Activated naive CD8-positive, alpha-beta T cell treated with anti-CD3 and anti-CD28 coated beads, Interleukin-2, amount 50 U/mL, for 16 hours (primary cell): Measurements from ENCODE around the gene GREM1.

Experiments
- DNase-seq: peaks from one replicate; pipeline ENCODE4 v3.0.0-alpha.2; 2020; ENCODE audit warnings: low read depth, low spot score

GREM1 gene

DNA sequence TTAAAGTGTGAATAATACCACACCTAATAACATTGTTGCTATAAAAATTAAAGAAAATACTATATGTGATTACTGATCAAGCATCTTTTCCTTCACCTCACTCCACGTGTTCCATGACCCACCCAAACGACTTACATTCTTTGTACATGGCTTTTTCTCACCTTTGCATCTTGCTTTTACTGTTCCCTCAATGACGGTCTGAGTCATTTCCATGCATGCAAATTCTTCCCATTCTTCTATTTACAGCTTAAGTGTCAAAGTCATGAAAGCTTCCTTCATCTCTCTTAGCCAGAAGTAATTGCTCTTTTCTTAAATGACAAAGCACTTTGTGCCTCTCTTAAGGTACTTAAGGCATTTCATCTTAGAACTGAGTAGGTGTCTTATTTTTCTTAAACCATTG lies 64.0 kb downstream of the GREM1 start:
- no peak for DNase-seq

DNA sequence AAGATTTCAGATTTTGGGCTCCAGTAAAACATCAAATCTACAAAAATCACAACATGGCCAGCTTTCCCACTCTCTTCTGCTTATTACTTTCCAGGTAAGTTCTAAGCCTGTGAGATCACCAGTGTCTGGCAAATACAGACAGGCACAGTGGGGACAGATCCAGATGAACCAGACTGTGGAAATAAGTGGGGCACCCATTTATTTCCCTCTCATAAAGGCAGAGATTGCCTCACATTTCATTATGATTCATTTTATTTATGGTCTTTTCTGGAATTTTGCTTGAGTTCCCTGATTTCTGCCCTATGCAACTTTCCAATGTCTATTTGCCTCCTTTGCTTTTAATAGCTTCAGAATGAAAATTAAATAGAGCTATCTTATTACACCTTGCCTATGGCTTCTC lies 66.8 kb downstream of the GREM1 start:
- no peak for DNase-seq

DNA sequence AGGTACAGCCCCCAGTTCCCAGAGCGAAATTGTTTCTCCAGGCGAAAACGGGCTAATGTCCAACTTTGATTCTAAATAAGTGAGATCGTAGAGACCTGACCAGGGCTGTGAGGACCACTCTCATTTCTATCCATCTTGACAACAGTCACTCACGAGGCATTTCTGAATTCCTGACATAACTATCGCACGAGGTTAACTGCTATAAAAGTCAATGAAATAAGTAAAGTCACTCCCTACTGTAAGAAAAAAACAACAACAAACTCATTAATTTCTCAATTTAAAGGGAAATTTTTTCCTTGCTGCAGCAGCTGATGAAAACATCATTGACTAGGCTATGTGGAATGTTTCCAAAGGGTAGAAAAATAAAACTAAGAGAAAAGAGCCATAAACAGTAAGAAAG lies 69.1 kb downstream of the GREM1 start:
- no peak for DNase-seq

DNA sequence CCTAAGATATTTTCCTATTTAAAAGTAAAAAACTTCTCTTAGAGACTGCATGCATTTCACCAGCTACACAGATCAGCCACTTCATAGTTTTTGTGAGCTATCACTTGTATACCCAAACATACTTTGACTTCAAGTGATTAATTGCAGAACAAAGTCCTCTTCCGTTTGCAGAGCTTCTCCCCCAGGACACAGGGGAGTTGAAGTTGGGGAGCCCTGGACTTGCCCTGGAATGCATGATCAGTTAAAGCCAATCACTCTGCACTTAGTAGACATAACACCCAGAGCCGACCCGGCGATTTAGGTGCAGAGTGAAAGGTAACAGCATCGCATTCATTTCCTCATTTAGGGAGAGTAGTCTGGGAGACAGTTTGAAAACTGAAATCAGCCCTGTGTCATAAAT lies 70.1 kb downstream of the GREM1 start:
- no peak for DNase-seq

DNA sequence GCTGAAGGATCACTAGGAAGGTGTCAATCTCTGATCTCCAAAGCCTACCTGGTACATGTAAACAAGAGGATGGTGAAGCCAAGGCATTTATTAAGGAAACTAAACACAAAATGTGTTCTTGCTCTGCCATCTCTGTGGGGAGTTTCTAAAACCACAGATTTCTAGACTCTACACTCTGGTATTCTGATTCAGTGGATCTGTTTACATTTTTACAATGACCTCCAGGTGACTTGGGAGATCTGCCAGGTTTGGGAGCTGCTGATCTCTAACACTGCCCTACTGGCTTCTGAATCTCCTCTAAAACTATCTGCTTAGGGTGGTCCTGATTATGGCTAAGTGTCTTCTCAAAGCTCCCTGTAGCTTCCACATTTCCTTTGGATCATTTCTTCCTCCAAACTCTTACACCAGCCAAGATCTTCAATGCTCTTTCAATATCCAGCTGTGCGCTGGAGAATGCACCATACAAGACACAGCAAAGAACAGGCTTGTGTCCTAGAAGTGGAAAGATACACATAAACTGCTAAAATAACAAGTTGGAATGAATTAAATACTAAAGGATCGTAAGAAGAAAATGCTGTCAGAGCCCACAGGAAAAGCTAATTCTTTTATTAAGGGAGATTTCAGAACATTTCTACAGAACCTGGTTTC lies 72.7 kb downstream of the GREM1 start:
- no peak for DNase-seq

DNA sequence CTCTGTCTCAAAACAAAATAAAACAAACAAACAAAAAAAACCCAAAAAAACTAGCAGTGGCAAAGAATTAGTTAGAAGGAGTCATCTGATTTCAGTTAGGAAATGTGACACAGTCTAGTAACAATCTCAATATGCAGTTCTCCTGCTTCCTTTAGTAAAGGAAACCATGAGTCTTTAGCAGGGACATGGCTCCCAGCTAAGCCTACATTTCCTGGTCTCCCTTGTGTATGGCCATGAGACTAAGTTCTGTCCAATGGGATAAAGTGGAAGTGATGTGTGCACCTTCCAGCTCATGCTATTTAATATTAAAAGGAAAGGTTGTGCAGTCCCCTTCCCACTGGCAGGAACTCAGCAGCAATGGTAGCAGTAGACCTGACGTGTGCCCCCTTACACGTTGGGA lies 74.6 kb downstream of the GREM1 start:
- no peak for DNase-seq
